Testis (tissue), 3 donors: ENCODE measurements around the gene NME8. TPM values are rescaled to one million over a fixed set of nuclear protein-coding genes. Genes with fewer than 3 reads are reported as not detected.

Source experiments
- DNase-seq: peaks from one replicate; pipeline ENCODE4 v3.0.0-alpha.2; 2019
- H3K27ac ChIP-seq, 2 donors: fragments of 200-600 bp; sonication (generic); one replicate each; pipeline ENCODE4 v1.5.1; 2019
- H3K27me3 ChIP-seq: fragments of 200-600 bp; sonication (generic); one replicate; pipeline ENCODE4 v1.5.1; 2019
- H3K36me3 ChIP-seq: fragments of 200-600 bp; sonication (generic); one replicate; pipeline ENCODE4 v1.5.1; 2017; ENCODE audit warnings: low read depth; ENCODE audit errors: missing control alignments
- H3K4me1 ChIP-seq: fragments of 200-600 bp; sonication (generic); one replicate; pipeline ENCODE4 v1.5.1; 2019
- H3K4me3 ChIP-seq, 2 donors: fragments of 200-600 bp; sonication (generic); one replicate each; pipeline ENCODE4 v1.5.1; 2017 to 2019
- H3K9me3 ChIP-seq: fragments of 200-600 bp; sonication (generic); one replicate; pipeline ENCODE4 v1.5.1; 2017
- POLR2A ChIP-seq: fragments of 450-650 bp; IDR thresholded peaks from one replicate; pipeline ENCODE4 v1.6.1; 2017; ENCODE audit warnings: antibody characterized with exemption, mild to moderate bottlenecking, moderate library complexity
- WGBS, 2 donors: methylation state at CpG; one replicate each; pipeline ENCODE4 v1.1.5; 2018; 5-methylcytosine and 5-hydroxymethylcytosine counted together
- intact Hi-C: fragments of 100-400 bp; cut with DNase I; formaldehyde crosslinking; loops from one replicate; pipeline ENCODE4 v1.15.1; 2023; ENCODE audit warnings: low total_unique reads
- polyA plus RNA-seq: library from polyadenylated mRNA; stranded (reverse); fragments of 350-450 nt; fragmentation: Illumina TruSeq; extraction: RNeasy Lipid Tissue Mini Kit (QIAGEN cat#74804); gene quantifications from one replicate; pipeline ENCODE4 v1.2.3, GENCODE V29; 2014; ENCODE audit warnings: low read depth, low replicate concordance; ENCODE audit not compliant: insufficient read depth
- total RNA-seq, 2 donors: library from RNA; depleted of rRNA; stranded (reverse); fragments of >200 nt; gene quantifications; one replicate each; pipeline ENCODE4 v1.2.3, GENCODE V29; 2016
- TF ChIP-seq, protein P1 (sequence below), 3 experiments: fragments of 450-650 bp in 2 of 3; fragments of 200-600 bp in 1 of 3; sonication (generic) in 1 of 3; IDR thresholded peaks; one replicate each; pipeline ENCODE4 v1.5.1; 2016 to 2019; ENCODE audit warnings: antibody characterized with exemption in 3 of 3, mild to moderate bottlenecking in 2 of 3, moderate library complexity in 1 of 3

Gene NME8
- total and polyA plus RNA-seq, 3 donors from 2014 or later: 1.7 to 25.3 (median 5.8) TPM

DNA sequence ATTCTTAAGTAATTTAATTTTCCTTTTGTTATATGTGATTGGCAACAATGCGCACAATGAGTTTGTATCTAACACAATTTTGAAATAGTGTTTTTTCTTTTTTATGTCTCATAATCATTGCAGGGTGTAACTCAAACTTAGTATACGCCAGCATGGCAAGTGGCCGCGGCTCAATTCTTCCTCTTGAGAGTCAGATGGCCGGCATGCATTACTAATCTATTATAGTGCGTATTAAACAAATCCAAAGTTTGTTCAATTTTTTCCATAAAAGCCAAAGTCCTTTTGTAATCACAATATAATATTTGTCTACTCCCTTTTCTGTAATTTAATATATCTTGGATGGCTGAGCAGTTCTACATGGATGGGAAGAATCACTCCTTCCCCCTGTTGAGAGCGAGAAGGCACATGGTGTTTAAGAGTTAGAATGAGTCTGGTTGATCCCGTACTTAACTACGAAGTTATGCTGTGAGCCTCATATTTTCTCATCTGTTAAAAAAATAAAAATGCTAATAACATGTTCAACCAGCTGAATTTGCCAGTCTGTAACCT is 84.7 kb downstream of the NME8 start:
- H3K27ac ChIP-seq: no peak overlapping the region
- no peak for DNase-seq
- WGBS, 2 donors: 93% methylated on average over 9 of the region's 9 CpGs

GRCh38 chr7:37942934-37943610 is 94.7 kb downstream of the NME8 start:
- WGBS, 2 donors: 34 to 41% methylated on average over 12 of the region's 12 CpGs
- Histone ChIP-seq H3K4me3 (no peak overlapping the region), H3K36me3 (no peaks in the 10 kb centered on the region), H3K4me1 (peaks cover 20% of the 10 kb centered on the region), H3K27me3 (no peaks in the 10 kb centered on the region), H3K9me3 (no peaks in the 10 kb centered on the region), H3K27ac (peak overlapping the region; percentile 16 to 53)
- intact Hi-C loops: no loop called here
- peak; percentile 92 for DNase-seq
- TF ChIP-seq, protein P1, sequence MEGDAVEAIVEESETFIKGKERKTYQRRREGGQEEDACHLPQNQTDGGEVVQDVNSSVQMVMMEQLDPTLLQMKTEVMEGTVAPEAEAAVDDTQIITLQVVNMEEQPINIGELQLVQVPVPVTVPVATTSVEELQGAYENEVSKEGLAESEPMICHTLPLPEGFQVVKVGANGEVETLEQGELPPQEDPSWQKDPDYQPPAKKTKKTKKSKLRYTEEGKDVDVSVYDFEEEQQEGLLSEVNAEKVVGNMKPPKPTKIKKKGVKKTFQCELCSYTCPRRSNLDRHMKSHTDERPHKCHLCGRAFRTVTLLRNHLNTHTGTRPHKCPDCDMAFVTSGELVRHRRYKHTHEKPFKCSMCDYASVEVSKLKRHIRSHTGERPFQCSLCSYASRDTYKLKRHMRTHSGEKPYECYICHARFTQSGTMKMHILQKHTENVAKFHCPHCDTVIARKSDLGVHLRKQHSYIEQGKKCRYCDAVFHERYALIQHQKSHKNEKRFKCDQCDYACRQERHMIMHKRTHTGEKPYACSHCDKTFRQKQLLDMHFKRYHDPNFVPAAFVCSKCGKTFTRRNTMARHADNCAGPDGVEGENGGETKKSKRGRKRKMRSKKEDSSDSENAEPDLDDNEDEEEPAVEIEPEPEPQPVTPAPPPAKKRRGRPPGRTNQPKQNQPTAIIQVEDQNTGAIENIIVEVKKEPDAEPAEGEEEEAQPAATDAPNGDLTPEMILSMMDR (IDR thresholded peaks at IDR 0.05): no peak
- no peak for TF ChIP-seq POLR2A

More for the DNA sequence above, 84.7 kb downstream of the NME8 start:
- TF ChIP-seq, protein P1 (IDR thresholded peaks at IDR 0.05): no peak
- no peak for TF ChIP-seq POLR2A
- Histone ChIP-seq H3K27me3 (no peaks in the 10 kb centered on the region), H3K4me1 (peaks cover 14% of the 10 kb centered on the region), H3K4me3 (no peak overlapping the region), H3K9me3 (no peaks in the 10 kb centered on the region), H3K36me3 (no peaks in the 10 kb centered on the region)
- intact Hi-C loops: no loop called here

DNA sequence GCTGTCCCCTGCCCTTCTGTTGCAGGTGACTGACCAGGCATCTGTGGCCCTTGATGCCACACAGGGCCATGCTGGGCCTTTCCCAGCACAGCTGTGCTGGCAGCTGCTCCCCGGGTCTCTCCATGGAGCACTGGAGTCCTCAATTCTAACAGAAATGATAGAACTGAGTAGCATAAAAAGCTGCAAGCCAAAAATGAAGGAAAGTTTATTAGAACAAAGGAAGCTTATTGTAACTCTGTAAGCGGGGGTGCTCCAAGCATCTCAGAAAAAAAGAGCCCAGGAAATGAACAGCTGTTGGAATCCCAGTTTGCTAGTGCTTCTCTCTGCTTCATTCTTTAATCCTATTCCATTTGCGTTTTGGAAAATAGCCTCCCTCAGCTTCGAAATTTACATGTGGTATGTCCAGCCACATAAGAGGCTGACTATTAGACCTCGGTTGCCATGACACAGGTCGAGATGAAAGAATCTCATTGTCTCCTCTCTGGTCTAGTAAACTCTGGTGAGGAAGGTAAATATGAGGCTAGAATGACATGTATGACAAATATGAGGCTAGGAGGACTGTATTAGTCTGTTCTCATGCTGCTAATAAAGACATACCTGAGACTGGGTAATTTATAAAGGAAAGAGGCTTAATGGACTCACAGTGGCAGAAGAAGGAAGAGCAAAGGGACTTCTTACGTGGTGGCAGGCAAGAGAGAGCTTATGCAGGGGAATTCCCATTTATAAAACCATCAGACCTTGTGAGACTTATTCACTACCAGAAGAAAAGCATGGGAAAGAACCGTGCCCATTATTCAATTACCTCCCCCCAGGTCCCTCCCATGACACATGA is 95.7 kb downstream of the NME8 start:
- DNase-seq: no peak
- peak overlapping the region; percentile 53 to 68 for H3K27ac ChIP-seq
- intact Hi-C loops: no loop called here
- TF ChIP-seq, protein P1 (IDR thresholded peaks at IDR 0.05): no peak
- no peak for TF ChIP-seq POLR2A
- no peak overlapping the region for H3K4me3 ChIP-seq
- no peaks in the 10 kb centered on the region for H3K36me3 ChIP-seq
- H3K4me1 ChIP-seq: peaks cover 20% of the 10 kb centered on the region
- H3K9me3 ChIP-seq: no peaks in the 10 kb centered on the region
- no peaks in the 10 kb centered on the region for H3K27me3 ChIP-seq
- WGBS, 2 donors: 48 to 53% methylated on average over 8 of the region's 8 CpGs

DNA sequence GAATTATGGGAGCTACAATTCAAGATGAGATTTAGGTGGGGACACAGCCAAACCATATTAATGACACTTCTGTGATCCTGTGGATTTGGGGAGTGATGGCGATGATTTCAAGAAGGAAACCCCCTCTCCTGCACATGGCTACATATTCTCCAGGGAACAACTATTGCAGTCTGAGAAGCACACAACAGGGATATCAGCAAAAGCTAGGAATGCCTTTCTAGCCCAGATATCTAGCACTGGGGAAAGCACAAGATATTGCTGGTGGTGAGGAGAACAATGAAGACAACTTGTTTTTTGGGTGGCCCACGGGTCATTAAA is 96.3 kb downstream of the NME8 start:
- no peaks in the 10 kb centered on the region for H3K9me3 ChIP-seq
- no peak overlapping the region for H3K4me3 ChIP-seq
- 36 to 46% methylated on average over 2 of the region's 2 CpGs for WGBS, 2 donors
- no peaks in the 10 kb centered on the region for H3K36me3 ChIP-seq
- peaks cover 20% of the 10 kb centered on the region for H3K4me1 ChIP-seq
- no peak for DNase-seq
- no peak for TF ChIP-seq POLR2A
- TF ChIP-seq, protein P1 (IDR thresholded peaks at IDR 0.05): no peak
- intact Hi-C loops: no loop called here
- H3K27me3 ChIP-seq: no peaks in the 10 kb centered on the region
- H3K27ac ChIP-seq: peak overlapping the region; percentile 53 to 68
